Chondrocyte (in vitro differentiated cells): ENCODE data around the gene PLEKHG3. TPM values are rescaled to one million over a fixed set of nuclear protein-coding genes. Genes with fewer than 3 reads are reported as not detected.

Experiments used
- DNase-seq: peaks from one replicate; pipeline ENCODE4 v3.0.0; 2021; ENCODE audit warnings: mixed read lengths, low spot score
- H3K27ac Mint-ChIP-seq: one replicate; pipeline ENCODE4 v1.8.0; 2021; ENCODE audit warnings: mild to moderate bottlenecking, moderate library complexity, mixed read lengths; ENCODE audit not compliant: unreplicated experiment
- H3K27me3 Mint-ChIP-seq: 2 replicates; pipeline ENCODE4 v1.8.0; 2021; ENCODE audit warnings: low read depth, mixed read lengths
- H3K36me3 Mint-ChIP-seq: 2 replicates; pipeline ENCODE4 v1.8.0; 2021; ENCODE audit warnings: low read depth, mixed read lengths
- H3K4me1 Mint-ChIP-seq: 2 replicates; pipeline ENCODE4 v1.8.0; 2021; ENCODE audit warnings: low read depth, mild to moderate bottlenecking, mixed read lengths
- H3K4me3 Mint-ChIP-seq: one replicate; pipeline ENCODE4 v1.8.0; 2021; ENCODE audit warnings: mild to moderate bottlenecking, moderate library complexity, mixed read lengths; ENCODE audit not compliant: unreplicated experiment
- H3K9me3 Mint-ChIP-seq: 2 replicates; pipeline ENCODE4 v1.8.0; 2021; ENCODE audit warnings: low read depth, mixed read lengths
- total RNA-seq: library from RNA; stranded (reverse); gene quantifications from 3 replicates; pipeline ENCODE4 v1.2.1, GENCODE V29; 2021
- TF ChIP-seq, protein P1 (sequence below): fragments of 200-600 bp; sonication (generic); IDR thresholded peaks from 2 replicates; pipeline ENCODE4 v1.5.0; 2021; ENCODE audit warnings: antibody characterized with exemption, mild to moderate bottlenecking, moderate library complexity

Gene PLEKHG3
- total RNA-seq, 1 donor from 2014 or later, result 131 TPM

GRCh38 chr14:64747327-64747726 lies 43.1 kb downstream of the PLEKHG3 start:
- peaks cover 28% of the 10 kb centered on the region for H3K4me1 Mint-ChIP-seq
- DNase-seq, result no peak
- no peak overlapping the region for H3K4me3 Mint-ChIP-seq
- TF ChIP-seq, protein P1, sequence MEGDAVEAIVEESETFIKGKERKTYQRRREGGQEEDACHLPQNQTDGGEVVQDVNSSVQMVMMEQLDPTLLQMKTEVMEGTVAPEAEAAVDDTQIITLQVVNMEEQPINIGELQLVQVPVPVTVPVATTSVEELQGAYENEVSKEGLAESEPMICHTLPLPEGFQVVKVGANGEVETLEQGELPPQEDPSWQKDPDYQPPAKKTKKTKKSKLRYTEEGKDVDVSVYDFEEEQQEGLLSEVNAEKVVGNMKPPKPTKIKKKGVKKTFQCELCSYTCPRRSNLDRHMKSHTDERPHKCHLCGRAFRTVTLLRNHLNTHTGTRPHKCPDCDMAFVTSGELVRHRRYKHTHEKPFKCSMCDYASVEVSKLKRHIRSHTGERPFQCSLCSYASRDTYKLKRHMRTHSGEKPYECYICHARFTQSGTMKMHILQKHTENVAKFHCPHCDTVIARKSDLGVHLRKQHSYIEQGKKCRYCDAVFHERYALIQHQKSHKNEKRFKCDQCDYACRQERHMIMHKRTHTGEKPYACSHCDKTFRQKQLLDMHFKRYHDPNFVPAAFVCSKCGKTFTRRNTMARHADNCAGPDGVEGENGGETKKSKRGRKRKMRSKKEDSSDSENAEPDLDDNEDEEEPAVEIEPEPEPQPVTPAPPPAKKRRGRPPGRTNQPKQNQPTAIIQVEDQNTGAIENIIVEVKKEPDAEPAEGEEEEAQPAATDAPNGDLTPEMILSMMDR, result no peak
- H3K9me3 Mint-ChIP-seq, result no peaks in the 10 kb centered on the region
- no peak overlapping the region for H3K27ac Mint-ChIP-seq
- peaks cover 33% of the 10 kb centered on the region for H3K36me3 Mint-ChIP-seq
- H3K27me3 Mint-ChIP-seq, result no peaks in the 10 kb centered on the region

DNA sequence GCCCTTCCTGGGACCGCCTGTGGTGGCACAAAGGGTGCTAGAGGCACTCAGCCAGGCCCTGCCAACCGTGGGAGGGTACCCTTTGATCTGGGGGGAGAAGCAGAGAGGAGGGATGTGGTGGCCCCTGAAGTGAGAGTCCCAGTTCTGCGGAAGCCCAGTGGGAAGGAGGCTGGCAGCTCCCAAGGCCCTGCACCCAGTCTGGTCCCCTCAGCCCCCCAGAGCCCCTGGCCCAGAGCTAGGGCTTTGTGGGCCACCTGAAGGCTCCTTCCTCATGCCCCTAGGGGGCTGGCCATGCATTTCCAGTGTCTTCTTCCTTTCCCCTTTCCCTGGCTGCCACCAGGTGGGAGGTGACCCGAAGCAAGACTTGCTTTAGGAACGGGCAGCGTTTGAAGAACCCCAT lies 44.3 kb downstream of the PLEKHG3 start:
- peaks cover 29% of the 10 kb centered on the region for H3K36me3 Mint-ChIP-seq
- peaks cover 28% of the 10 kb centered on the region for H3K4me1 Mint-ChIP-seq
- H3K27me3 Mint-ChIP-seq, result no peaks in the 10 kb centered on the region
- TF ChIP-seq, protein P1, result no peak
- H3K9me3 Mint-ChIP-seq, result no peaks in the 10 kb centered on the region
- no peak for DNase-seq
- H3K27ac Mint-ChIP-seq, result no peak overlapping the region
- no peak overlapping the region for H3K4me3 Mint-ChIP-seq

DNA sequence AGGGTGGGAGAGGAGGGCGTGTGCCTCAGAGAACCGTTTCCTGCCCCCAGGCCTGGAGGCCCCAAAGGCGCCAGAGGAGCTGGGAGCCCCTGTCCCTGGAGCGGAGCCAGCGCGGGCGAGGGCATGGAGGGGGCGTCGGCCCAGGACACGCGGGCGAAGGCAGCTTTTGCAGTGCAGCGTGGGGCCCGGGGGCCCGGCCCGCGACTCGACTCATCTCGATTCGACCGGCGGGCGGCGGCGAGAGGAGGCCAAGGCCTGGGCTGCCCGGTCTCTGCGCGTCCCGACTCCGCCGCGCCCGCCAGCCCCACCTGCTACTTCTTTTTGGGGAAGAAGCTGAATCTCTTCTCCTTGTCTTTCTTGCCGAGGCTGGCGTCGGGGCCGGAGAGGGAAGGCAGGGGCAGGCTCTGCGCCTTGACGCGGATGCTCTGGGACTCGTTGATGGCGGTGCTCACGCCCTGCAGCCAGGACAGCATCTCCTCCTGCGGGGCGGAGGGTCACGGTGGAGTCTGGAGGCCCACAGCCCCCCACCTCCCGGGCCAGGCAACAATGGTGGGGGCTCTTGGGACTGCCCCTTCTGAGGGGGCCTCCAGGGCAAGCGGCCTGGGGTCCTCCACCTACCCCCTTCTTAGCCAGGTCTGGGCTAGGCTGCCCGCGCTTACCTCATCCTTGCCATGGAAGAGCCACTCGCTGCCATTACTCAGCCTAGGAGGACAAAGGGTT lies 44.9 kb downstream of the PLEKHG3 start:
- Mint-ChIP-seq H3K36me3 (peaks cover 26% of the 10 kb centered on the region), H3K27ac (no peak overlapping the region), H3K9me3 (no peaks in the 10 kb centered on the region), H3K27me3 (no peaks in the 10 kb centered on the region), H3K4me1 (peaks cover 26% of the 10 kb centered on the region), H3K4me3 (no peak overlapping the region)
- TF ChIP-seq, protein P1, result no peak
- DNase-seq, result peak; percentile 91

DNA sequence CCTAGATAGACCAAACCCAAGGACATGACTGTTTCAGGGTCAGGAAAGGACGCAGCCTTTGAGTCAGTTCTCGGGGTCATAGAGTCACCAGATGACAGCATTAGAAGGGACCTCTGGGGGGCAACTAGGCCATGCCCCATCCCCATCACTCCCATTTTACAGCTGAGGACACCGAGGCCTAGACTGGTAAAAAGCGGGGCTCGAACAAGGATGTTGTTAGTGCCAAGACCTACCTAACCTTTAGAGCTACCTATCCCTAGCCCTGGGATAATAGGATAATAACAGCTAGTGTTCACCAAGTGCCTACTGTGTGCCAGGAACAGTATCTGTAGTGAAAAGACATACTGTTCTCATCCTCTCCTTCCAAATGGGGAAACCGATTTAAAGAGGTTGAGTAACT lies 48.7 kb downstream of the PLEKHG3 start:
- H3K36me3 Mint-ChIP-seq, result peaks cover 2% of the 10 kb centered on the region
- H3K27ac Mint-ChIP-seq, result no peak overlapping the region
- H3K4me1 Mint-ChIP-seq, result peaks cover 29% of the 10 kb centered on the region
- DNase-seq, result no peak
- H3K27me3 Mint-ChIP-seq, result no peaks in the 10 kb centered on the region
- no peak overlapping the region for H3K4me3 Mint-ChIP-seq
- TF ChIP-seq, protein P1, result no peak
- no peaks in the 10 kb centered on the region for H3K9me3 Mint-ChIP-seq

DNA sequence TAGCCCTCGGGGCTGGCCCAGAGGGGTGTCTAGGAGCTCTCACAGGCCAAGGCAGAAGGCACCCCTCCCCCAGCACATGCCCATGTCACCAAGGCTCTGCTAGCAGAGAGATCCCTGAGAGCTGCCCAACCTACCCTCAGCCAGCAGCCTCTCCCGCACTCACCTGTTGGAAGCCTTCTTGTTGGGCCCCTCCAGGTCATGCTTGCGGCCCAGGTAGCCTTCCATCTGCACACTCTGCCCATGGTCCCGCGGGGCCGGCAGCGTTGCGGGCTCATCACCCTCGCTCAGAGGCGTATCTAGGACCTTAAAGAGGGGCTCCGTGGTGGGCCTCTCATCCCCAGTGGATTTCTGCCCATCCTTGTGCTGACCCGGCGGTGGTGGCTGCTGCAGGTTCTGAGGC lies 49.1 kb downstream of the PLEKHG3 start:
- H3K4me3 Mint-ChIP-seq, result no peak overlapping the region
- no peak for DNase-seq
- H3K27me3 Mint-ChIP-seq, result no peaks in the 10 kb centered on the region
- H3K27ac Mint-ChIP-seq, result no peak overlapping the region
- TF ChIP-seq, protein P1, result no peak
- H3K9me3 Mint-ChIP-seq, result no peaks in the 10 kb centered on the region
- H3K4me1 Mint-ChIP-seq, result peaks cover 34% of the 10 kb centered on the region
- H3K36me3 Mint-ChIP-seq, result peaks cover 1% of the 10 kb centered on the region
